K562 (cell line): ENCODE results near the gene GINS2. TPM values are rescaled to one million over a fixed set of nuclear protein-coding genes. Genes with fewer than 3 reads are reported as not detected.

Experiments
- CC2D1A ChIP-seq: fragments of 450-650 bp; IDR thresholded peaks from 2 replicates; pipeline ENCODE4 v1.6.1; 2017; ENCODE audit warnings: mild to moderate bottlenecking
- RBBP5 ChIP-seq: fragments of 200-600 bp; sonication (generic); IDR thresholded peaks from 2 replicates; pipeline ENCODE4 v1.6.1; 2012; ENCODE audit warnings: borderline replicate concordance, mild to moderate bottlenecking, low read length, control low read depth, inconsistent platforms; ENCODE audit not compliant: insufficient read depth, poor library complexity, severe bottlenecking
- RREB1 ChIP-seq: fragments of 250-450 bp; sonication (Bioruptor Pico); IDR thresholded peaks from 2 replicates; pipeline ENCODE4 v1.4.0; 2020
- SMARCA5 ChIP-seq: fragments of 450-650 bp; IDR thresholded peaks from 2 replicates; pipeline ENCODE4 v1.6.1; 2016
- ZFP36 ChIP-seq: fragments of 150-350 bp; IDR thresholded peaks from 2 replicates; pipeline ENCODE4 v1.6.1; 2018; ENCODE audit warnings: low read length, low read depth; ENCODE audit not compliant: partially characterized antibody
- ZNF395 ChIP-seq: fragments of 200-800 bp; sonication (Bioruptor generic); IDR thresholded peaks from 2 replicates; pipeline ENCODE4 v1.6.1; 2017; ENCODE audit warnings: missing genetic modification characterization, missing compliant biosample characterization
- polyA plus RNA-seq, 8 experiments: library from polyadenylated mRNA; depleted of rRNA in 4 of 8; stranded (reverse) in 5 of 8; unstranded in 3 of 8; fragments of >200 nt; fragmentation: Nextera tagmentation in 2 of 8; fragmentation: Illumina TruSeq in 1 of 8; extraction: Ambion mirVana in 2 of 8; extraction: Trizol in 1 of 8; gene quantifications; 2 replicates each; pipeline versions ENCODE4 v1.2.1 to v1.2.3, GENCODE V29; 2011 to 2014; ENCODE audit warnings: inconsistent platforms in 1 of 8, missing spikeins in 1 of 8
- total RNA-seq, 7 experiments: library from RNA; depleted of rRNA in 6 of 7; stranded (reverse); fragments of >200 nt in 6 of 7; fragmentation: Illumina TruSeq in 2 of 7; extraction: Trizol in 2 of 7; gene quantifications; 2 replicates each; pipeline versions ENCODE4 v1.2.1 to v1.2.3, GENCODE V29; 2011 to 2021; ENCODE audit warnings: low replicate concordance in 1 of 7
- TF ChIP-seq, protein P1 (sequence below): fragments of 250-450 bp; sonication (Bioruptor Pico); IDR thresholded peaks from 2 replicates; pipeline ENCODE4 v1.5.0; 2022; ENCODE audit warnings: mild to moderate bottlenecking
- TF ChIP-seq, protein P2 (sequence below): fragments of 250-450 bp; sonication (Bioruptor Pico); IDR thresholded peaks from 2 replicates; pipeline ENCODE4 v1.6.1; 2021; ENCODE audit warnings: mild to moderate bottlenecking

GINS2 gene
- total and polyA plus RNA-seq, 9 of the 15 experiments (the other 6 are each of a cell fraction or from before 2014, with no cell fraction given) = 40.4 to 76.2 (median 44.6) TPM

GRCh38 chr16:85698459-85698891, 9.7 kb upstream of the GINS2 start (continued):
- no peak for TF ChIP-seq RREB1
- TF ChIP-seq ZFP36 = peak; percentile 84
- TF ChIP-seq SMARCA5 = peak; percentile 89
- TF ChIP-seq, protein P1, sequence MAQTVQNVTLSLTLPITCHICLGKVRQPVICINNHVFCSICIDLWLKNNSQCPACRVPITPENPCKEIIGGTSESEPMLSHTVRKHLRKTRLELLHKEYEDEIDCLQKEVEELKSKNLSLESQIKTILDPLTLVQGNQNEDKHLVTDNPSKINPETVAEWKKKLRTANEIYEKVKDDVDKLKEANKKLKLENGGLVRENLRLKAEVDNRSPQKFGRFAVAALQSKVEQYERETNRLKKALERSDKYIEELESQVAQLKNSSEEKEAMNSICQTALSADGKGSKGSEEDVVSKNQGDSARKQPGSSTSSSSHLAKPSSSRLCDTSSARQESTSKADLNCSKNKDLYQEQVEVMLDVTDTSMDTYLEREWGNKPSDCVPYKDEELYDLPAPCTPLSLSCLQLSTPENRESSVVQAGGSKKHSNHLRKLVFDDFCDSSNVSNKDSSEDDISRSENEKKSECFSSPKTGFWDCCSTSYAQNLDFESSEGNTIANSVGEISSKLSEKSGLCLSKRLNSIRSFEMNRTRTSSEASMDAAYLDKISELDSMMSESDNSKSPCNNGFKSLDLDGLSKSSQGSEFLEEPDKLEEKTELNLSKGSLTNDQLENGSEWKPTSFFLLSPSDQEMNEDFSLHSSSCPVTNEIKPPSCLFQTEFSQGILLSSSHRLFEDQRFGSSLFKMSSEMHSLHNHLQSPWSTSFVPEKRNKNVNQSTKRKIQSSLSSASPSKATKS (CRISPR knock-in tag) = no peak
- no peak for TF ChIP-seq RBBP5
- TF ChIP-seq CC2D1A = no peak
- TF ChIP-seq, protein P2, sequence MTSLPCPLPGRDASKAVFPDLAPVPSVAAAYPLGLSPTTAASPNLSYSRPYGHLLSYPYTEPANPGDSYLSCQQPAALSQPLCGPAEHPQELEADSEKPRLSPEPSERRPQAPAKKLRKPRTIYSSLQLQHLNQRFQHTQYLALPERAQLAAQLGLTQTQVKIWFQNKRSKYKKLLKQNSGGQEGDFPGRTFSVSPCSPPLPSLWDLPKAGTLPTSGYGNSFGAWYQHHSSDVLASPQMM (CRISPR knock-in tag) = no peak
- TF ChIP-seq ZNF395 (CRISPR knock-in tag) = no peak
